ENCODE measurements around the gene GGA3.
"Not testable (repeated sequence)": the region's sequence is repeated elsewhere in the genome, so short reads cannot be mapped to it uniquely, and the experiment has no call there.

Gene GGA3

DNA sequence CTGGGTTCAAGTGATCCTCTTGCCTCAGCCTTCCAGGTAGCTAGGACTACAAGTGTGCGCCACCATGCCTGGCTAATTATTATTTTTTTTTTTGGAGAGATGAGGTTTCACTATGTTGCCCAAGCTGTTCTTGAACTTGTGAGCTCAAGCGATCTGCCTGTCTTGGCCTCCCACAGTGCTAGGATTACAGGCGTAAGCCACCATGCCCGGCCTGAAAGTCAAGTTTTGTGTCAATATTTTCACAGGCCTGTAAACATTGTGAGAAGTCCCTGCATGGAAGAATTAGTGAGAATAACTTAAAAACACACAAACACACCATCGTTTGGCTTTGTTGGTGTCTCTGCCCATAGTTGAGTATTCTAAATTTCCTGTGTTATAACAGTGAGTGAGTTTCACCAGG, 33.7 kb downstream of the GGA3 start:
- TF ChIP-seq, protein P1, sequence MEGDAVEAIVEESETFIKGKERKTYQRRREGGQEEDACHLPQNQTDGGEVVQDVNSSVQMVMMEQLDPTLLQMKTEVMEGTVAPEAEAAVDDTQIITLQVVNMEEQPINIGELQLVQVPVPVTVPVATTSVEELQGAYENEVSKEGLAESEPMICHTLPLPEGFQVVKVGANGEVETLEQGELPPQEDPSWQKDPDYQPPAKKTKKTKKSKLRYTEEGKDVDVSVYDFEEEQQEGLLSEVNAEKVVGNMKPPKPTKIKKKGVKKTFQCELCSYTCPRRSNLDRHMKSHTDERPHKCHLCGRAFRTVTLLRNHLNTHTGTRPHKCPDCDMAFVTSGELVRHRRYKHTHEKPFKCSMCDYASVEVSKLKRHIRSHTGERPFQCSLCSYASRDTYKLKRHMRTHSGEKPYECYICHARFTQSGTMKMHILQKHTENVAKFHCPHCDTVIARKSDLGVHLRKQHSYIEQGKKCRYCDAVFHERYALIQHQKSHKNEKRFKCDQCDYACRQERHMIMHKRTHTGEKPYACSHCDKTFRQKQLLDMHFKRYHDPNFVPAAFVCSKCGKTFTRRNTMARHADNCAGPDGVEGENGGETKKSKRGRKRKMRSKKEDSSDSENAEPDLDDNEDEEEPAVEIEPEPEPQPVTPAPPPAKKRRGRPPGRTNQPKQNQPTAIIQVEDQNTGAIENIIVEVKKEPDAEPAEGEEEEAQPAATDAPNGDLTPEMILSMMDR (IDR thresholded peaks at IDR 0.05; ENCODE audit: low read depth, low read length), result no peak
- H3K4me3 ChIP-seq (ENCODE audit: low read depth, low read length), result no peak overlapping the region

DNA sequence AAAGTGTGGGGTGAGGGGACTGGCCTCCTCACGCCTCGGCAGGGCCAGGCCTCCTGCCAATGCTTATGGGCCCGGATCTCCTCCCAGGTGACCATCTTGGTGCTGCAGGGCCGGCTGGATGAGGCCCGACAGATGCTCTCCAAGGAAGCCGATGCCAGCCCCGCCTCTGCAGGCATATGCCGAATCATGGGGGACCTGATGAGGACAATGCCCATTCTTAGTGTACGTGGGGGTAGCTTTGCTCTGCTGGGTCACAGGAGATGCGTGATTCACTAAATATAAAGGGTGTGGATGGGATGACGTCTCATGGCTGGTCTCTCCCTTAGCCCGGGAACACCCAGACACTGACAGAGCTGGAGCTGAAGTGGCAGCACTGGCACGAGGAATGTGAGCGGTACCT, 36.4 kb downstream of the GGA3 start:
- TF ChIP-seq, protein P1 (IDR thresholded peaks at IDR 0.05; ENCODE audit: low read depth, low read length), result no peak

DNA sequence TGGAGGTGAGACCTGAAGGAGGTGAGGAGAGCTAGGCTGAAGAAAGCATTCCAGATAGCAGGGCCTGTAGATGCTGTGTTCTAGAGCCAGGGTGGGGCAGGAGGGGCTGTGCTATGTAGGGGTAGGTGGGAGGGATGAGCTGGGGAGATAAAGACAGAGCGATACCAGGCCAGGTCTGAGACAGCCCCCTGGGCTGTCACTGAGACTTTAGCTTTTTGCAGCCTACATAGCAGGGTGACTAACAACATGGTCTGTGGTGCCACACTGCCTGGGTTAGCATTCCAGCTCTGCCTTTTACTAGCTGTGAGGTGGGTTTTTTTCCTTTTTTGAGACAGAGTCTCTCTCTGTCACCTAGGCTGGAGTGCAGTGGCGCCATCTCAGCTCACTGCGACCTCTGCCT, 41.6 kb downstream of the GGA3 start:
- TF ChIP-seq, protein P1 (IDR thresholded peaks at IDR 0.05; ENCODE audit: low read depth, low read length), result no peak
- no peak overlapping the region for H3K4me3 ChIP-seq (ENCODE audit: low read depth, low read length)

More for the DNA sequence above, 36.4 kb downstream of the GGA3 start:
- no peak overlapping the region for H3K4me3 ChIP-seq (ENCODE audit: low read depth, low read length)

DNA sequence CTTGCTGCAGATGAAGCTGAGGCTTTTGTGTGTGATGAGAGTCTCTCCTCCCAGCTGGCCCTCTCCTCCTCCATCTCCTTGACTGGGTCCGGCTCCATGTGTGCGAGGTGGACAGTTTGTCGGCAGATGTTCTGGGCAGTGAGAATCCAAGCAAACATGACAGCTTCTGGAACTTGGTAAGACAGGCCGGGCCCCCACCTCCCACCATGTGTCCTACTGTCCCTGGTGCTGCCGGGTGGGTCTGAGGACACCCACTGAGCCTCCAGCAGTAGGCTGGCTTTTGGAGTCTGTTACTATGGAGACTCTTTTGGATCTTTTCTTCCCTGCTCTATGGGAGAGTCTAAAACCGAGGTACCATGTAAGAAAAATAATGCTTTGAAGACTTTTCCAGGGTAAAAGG, 43.3 kb downstream of the GGA3 start:
- TF ChIP-seq, protein P1 (IDR thresholded peaks at IDR 0.05; ENCODE audit: low read depth, low read length), result no peak
- H3K4me3 ChIP-seq (ENCODE audit: low read depth, low read length), result no peak overlapping the region

DNA sequence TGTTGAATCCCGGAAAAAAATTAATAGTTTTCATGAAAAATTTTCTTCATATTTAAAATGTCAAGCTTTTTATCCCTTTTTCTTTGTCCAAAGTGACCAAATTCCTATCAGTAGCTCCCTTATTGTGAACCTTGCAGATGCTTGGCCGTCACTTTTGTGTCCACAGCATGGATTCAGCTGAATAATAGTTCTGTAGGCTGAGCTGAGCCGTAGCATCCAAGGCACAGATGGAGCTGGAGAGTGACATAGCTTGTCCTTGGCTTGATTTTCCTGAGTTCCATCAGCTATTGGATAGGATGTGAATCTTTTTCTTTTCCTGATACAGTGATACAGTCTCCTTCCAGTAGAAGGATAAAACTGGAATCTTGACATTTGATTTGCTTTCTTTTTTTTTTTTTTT, 52.3 kb downstream of the GGA3 start:
- H3K4me3 ChIP-seq (ENCODE audit: low read depth, low read length), result no peak overlapping the region
- TF ChIP-seq, protein P1 (IDR thresholded peaks at IDR 0.05; ENCODE audit: low read depth, low read length), result no peak

DNA sequence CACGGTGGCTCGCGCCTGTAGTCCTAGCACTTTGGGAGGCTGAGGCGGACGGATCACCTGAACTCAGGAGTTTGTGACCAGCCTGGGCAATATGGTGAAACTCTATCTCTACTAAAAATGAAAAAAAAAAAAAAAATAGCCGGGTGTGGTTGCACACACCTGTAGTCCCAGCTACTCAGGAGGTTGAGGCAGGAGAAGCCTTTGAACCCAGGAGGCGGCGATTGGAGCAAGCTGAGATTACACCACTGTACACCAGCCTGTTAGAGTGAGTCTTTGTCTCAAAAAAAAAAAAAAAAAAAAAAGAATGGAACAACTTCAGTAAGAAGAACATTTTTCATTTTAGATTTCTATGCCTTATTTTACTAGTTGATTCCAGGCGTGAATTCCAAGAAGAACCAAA, 53.2 kb downstream of the GGA3 start:
- no peak overlapping the region for H3K4me3 ChIP-seq (ENCODE audit: low read depth, low read length)
- TF ChIP-seq, protein P1 (IDR thresholded peaks at IDR 0.05; ENCODE audit: low read depth, low read length), result no peak

DNA sequence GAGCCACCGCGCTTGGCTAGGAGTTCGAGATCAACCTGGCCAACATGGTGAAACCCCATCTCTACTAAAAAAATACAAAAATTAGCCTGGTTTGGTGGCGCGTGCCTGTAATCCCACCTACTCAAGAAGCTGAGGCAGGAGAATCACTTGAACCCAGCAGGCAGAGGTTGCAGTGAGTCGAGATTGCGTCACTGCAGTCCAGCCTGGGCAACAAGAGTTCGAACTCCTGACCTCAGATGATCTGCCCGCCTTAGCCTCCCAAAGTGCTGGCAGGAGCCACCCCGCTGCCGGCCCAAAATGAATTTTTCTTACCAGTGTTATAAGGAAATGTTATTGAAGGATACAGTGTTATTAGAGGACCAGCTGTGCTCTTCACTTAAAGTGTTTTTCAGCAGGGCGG, 53.6 kb downstream of the GGA3 start:
- no peak overlapping the region for H3K4me3 ChIP-seq (ENCODE audit: low read depth, low read length)

DNA sequence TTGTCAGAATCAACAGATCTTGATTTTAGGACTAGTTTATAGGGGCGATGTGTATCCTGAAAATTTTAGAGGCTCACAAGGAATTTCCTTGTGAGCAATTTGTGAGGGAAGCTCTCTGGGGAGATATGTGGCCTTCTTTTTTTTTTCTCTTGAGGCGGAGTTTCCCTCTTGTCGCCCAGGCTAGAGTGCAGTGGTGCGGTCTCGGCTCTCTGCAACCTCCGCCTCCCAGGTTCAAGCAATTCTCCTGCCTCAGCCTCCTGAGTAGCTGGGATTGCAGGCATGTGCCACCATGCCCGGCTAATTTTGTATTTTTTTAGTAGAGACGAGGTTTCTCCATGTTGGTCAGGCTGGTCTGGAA, 54.4 kb downstream of the GGA3 start:
- H3K4me3 ChIP-seq (ENCODE audit: low read depth, low read length), result not testable (repeated sequence)

More for the DNA sequence above, 53.6 kb downstream of the GGA3 start:
- TF ChIP-seq, protein P1 (IDR thresholded peaks at IDR 0.05; ENCODE audit: low read depth, low read length), result no peak

All from WI38 (cell line).